GM18498 (cell line): ENCODE measurements around the gene DHRS9.
"Not testable (repeated sequence)": the region's sequence is repeated elsewhere in the genome, so short reads cannot be mapped to it uniquely, and the experiment has no call there.

Experiments used
- ATAC-seq: cut with Tn5 transposase; IDR thresholded peaks from one replicate; pipeline ENCODE4 v1.9.1; 2021; ENCODE audit warnings: mild to moderate bottlenecking, moderate library complexity; ENCODE audit not compliant: unreplicated experiment

The DHRS9 gene

GRCh38 chr2:169069341-169069740 is at the start of gene DHRS9:
DHRS9 (plus strand) TSS chr2:169069563; CDS start chr2:169081582, 12,019 bp downstream.
- no peak for ATAC-seq

DNA sequence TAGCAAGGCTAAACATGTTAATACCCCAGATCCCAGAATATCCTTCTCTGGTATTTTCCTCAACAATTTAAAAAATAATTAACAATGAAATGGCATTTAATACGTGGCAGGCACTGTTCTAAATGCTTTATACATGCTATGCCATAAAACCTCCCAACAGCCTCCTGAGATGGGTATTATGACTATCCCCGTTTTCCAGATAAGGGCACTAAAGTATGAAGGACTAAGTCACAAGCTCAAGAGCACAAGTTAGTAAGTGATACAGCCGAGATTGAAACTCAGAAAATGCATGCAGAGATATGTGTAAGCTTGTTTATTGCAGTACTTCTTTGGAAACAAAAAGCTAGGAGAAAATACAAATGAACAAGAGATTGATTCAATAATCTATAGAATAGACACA is 46.2 kb upstream of the DHRS9 start:
- no peak for ATAC-seq

DNA sequence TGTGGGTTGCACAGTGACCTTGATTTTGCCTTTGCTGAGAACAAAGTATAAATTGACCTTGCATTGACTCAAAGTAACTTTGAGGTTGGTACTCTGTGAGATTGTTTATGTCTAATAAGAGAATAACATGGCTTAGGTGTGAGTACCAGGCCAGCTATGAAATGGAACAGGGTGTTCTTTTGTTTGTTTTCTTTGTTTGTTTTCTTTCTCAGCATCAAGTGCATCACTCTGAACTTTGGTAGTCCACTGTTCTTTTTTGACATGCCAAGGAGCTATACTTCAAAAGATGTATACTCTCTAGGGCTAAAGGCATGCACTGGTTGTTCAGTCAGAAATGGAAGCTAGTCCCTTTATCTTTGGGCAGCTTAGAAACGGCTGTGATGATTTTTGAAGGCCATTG is 43.3 kb upstream of the DHRS9 start:
- no peak for ATAC-seq

- no peak for ATAC-seq
These were observed 42.1 kb upstream of the DHRS9 start for GRCh38 chr2:169027234-169027633.

DNA sequence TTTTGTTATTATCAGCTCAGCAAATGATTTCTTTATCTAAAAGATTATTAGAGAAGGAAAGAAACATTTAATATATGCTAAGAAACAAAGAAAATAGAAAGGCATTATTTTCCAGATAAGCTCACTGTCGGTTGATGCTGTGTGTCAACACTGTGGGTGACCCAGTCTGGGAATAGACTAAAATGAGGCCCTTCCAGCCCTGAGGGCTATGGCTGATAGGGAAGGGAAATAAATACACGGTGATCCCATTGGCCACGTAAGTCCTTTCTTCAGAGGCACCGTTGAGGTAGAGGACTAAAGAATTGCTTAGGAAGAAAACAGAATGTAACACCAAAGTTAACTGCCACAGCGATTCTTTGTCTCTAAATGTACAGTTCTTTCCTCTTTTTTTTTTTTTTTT is 40.0 kb upstream of the DHRS9 start:
- ATAC-seq: no peak

GRCh38 chr2:169031202-169031601 is 38.2 kb upstream of the DHRS9 start, which contains the start of gene ABCB11:
ABCB11 (minus strand) TSS chr2:169031324; CDS start chr2:169018125, 13,199 bp downstream.
- no peak for ATAC-seq

GRCh38 chr2:169034256-169034655 is 35.1 kb upstream of the DHRS9 start:
- ATAC-seq: no peak

DNA sequence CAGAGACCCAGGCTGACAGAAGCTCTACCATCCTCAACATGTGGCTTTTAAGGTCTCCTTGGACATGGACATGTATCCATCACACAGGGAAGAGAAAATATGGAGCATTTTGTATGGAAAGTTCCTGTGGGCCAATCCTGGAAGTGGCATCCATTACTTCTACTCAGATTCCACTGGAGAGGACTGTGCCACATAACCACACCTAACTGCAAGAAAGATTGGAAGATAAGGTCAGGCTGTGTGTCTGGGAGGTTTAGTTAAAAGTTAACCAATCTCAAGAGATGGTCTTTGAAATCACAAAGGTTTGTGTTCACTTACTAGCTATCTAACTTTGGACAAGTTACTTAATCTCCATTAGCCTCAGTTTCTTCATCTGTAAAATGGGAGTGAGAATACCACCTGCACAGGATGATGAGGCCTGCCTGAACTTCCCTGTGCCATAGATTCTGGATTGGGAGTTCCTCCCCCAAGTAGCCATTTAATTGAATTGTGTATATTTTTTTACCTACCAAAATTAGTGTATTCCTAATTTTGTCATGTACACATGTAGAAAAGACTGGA is 34.3 kb upstream of the DHRS9 start:
- no peak for ATAC-seq

DNA sequence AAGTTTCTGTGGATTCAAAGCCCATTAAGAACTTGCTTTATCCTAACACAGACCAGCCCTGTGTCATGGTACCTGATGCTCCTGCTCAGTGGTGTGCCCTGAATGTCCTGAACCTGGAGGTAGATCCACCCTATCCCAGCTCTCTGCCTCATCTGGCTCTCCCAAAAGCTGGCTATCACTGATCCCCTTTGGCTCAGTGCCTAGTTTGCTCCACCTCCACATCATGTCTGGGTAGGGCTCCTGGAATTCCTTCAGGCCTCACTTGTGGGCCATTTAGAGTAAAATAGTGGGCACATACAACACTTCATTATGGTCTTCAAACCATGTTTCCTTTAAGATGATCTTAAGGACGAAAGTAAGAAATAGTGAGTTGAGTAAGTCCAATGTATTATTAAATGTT is 33.5 kb upstream of the DHRS9 start:
- ATAC-seq: no peak

DNA sequence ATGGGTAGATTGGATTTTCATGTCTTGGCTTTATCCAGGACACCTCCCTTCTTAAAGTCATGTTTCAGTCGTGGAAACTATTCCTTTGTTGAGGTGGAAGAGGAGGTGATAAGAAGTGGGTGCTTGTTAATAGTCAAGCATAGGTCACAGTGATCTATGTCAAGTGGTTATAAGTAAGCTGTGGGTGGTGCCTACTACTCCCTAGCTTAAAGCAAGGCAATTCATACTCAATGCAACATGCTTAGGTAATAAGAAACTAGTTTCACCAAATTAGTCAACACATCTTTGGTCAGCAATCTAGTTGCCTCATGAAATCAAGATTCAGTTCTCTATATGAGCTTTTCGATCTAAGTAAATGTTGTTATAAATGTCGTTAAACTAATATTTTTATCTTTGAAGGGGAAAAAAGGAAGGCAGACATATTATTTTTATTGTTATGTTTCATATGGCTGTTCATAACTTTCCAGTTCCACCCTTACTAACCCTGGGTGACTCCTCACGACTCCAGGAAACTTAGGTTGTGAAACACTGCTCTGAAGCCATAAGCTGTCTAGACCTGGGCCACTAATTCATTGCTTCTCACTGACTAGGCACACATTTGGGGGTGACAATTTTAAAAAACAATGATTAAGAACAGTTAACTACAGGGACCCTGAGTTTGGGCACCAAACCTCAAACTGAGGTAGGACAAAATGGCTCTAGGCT is 32.5 kb upstream of the DHRS9 start:
- peak; percentile 56 for ATAC-seq

DNA sequence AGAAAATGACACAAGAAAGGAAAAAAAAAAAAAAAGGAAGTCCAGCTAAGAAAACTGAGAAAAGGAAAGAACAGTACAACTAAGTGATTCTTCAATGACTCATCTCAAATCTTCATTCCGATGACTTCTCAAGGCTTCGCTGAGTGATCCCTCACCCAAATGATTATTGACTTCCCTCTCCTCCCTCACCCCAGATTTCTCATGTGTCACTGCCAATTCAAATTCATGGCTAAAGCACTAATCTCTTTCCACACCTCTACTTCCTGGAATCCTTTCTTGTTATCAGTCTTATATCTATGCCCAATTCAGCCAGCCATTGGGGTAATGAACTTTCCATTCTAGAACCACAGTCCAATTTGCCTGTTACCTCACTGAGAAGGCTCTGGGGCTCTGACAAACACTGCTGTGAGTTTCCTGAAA is 31.0 kb upstream of the DHRS9 start:
- peak; percentile 69 for ATAC-seq

DNA sequence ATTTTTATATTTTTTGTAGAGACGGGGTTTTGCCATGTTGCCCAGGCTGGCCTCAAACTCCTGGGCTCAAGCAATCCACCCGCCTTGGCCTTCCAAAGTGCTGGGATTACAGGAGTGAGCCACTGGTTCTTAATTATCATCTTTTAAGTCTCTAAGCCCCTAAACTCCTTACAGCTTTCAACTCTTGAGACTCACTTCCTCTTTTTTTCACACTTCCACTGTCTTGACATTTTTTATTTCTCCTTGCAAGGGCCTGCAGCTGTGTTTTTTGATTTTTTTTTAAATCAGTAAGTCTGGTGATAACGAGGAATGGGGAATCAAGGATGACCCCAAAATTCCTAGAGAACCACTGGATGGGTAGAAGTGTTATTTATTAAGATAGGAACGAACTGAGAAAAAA is 29.7 kb upstream of the DHRS9 start:
- ATAC-seq: no peak

GRCh38 chr2:169041594-169041993 is 27.8 kb upstream of the DHRS9 start:
- no peak for ATAC-seq

DNA sequence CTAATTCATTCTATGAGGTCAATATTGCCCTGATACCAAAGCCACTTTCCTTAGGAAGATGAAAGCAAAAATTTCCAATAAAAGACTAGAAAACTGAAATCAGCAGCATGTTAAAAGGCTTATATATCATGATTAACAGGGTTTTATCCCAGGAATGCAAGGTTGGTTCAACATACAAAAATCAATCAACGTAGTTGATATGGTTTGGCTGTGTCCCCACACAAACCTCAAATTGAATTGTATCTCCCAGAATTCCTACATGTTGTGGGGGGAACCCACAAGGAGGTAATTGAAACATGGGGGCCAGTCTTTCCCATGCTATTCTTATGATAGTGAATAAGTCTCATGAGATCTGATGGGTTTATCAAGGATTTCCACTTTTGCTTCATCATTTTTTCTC is 26.5 kb upstream of the DHRS9 start:
- no peak for ATAC-seq

GRCh38 chr2:169046440-169047151 is 22.8 kb upstream of the DHRS9 start:
- ATAC-seq: no peak

DNA sequence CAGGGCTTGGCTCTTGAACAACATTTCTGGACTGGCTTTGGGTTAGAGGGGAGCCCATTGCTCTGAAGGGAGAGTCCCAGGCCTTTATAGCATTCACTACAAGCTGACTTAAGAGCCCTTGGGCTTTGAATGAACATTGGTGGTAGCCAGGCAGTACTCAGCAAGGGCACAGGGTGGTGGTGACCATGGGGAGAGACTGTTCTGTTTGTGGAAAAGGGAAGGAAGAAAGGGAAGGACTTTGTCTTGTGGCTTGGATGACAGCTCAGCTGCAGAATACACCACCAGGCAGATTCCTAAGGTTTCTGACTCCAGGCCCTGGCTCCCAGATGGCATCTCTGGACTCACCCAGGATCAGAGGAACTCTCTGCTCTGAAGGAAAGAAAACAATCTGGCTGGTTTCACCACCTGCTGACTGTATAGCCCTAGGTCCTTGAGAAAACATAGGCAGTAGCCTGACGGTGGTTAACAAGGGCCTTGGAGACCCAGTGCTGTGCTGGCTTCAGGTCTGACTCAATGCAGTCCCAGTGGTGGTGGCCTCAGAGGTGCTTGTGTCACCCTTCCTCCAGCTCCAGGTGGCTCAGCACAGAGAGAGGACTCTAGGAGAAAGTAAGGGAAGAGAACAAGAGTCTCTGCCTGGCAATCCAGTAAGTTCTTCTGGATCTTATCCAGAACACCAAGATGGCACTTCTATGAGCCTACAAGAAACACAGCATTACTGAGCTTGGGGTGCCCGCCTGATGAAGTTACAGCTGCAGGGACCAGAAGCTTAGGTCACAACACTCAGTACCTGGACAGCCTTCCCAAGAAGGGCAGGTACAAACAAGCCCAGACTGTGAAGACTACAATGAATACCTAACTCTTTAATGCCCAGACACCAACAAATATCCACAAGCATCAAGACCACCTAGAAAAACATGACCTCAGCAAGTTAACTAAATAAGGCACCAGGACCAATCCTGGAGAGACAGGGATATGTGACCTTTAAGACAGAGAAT is 21.8 kb upstream of the DHRS9 start:
- no peak for ATAC-seq

DNA sequence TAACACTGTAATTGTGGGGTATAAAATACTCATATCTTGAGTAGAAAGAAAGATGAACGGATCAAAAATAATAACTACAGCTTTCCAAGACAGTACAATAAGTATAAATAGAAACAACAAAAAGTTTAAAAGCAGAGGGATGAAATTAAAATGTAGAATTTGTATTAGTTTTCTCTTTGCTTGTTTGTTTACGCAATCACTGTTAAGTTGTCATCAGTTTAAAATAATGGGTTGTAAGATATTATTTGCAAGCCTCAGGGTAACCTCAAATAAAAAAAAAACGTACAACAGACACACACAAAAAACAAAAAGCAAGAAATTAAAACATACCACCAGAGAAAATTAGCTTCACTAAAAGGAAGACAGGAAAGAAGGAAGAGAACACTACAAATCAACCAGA is 20.2 kb upstream of the DHRS9 start:
- no peak for ATAC-seq

- ATAC-seq: no peak
These were observed 18.7 kb upstream of the DHRS9 start for GRCh38 chr2:169050476-169051240.

- not testable (repeated sequence) for ATAC-seq
These were observed 14.8 kb upstream of the DHRS9 start for GRCh38 chr2:169054575-169054974.

DNA sequence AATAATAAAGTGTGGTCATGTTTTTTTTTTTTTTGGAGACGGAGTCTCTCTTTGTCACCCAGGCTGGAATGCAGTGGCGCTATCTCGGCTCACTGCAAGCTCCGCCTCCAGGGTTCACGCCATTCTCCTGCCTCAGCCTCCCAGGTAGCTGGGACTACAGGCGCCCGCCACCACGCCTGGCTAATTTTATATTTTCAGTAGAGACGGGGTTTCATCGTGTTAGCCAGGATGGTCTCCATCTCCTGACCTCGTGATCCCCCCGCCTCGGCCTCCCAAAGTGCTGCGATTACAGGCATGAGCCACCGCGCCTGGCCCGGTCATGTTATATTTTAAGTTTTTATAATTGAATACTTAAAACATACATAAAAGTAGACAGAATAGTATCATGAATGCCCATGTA is 5.2 kb upstream of the DHRS9 start:
- ATAC-seq: not testable (repeated sequence)
